Fibroblast of lung (primary cell): Measurements from ENCODE around the gene CRACR2B.

Source experiments
- EZH2 ChIP-seq: IDR thresholded peaks from 2 replicates; pipeline ENCODE4 v1.5.1; 2012; ENCODE audit warnings: low read length, control low read depth, mild to moderate bottlenecking; ENCODE audit errors: missing control alignments
- TF ChIP-seq, protein P1 (sequence below), 2 donors: IDR thresholded peaks in 1 of 2; conservative IDR thresholded peaks in 1 of 2; 1 replicate in 1 of 2; 2 replicates in 1 of 2; pipeline ENCODE4 v1.5.1; 2011 to 2012; ENCODE audit warnings: low read length in 2 of 2, control low read depth in 1 of 2, inconsistent platforms in 1 of 2, low read depth in 1 of 2, mild to moderate bottlenecking in 1 of 2

DNA sequence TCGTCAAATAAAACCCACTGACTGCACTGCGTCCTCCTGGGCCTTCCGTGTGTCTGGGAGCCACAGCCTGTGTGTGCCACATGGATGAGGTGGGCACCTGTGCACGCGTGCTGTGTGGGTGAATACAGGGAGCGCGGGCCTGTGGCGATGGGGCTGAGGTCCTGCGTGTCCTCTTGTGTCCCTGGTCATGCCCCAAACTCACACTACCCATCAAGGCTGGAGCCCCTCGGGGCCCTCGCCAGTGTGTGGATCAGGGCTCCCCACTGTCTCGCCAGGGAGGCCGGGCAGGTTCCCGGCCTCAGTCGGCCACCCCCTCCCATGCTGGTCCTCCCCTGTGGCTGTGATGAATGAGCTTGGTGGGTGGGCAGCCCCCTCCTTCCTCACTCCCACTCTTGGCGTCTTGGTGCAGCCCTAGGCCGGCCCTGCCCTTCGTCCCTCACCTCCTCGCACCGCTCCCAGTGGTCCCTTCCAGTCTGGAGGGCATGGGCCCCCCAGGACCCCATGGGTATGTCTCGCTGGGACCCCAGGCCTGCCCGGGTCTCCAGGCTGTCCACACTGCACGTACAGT lies 4.3 kb downstream of the CRACR2B start:
- TF ChIP-seq, protein P1, sequence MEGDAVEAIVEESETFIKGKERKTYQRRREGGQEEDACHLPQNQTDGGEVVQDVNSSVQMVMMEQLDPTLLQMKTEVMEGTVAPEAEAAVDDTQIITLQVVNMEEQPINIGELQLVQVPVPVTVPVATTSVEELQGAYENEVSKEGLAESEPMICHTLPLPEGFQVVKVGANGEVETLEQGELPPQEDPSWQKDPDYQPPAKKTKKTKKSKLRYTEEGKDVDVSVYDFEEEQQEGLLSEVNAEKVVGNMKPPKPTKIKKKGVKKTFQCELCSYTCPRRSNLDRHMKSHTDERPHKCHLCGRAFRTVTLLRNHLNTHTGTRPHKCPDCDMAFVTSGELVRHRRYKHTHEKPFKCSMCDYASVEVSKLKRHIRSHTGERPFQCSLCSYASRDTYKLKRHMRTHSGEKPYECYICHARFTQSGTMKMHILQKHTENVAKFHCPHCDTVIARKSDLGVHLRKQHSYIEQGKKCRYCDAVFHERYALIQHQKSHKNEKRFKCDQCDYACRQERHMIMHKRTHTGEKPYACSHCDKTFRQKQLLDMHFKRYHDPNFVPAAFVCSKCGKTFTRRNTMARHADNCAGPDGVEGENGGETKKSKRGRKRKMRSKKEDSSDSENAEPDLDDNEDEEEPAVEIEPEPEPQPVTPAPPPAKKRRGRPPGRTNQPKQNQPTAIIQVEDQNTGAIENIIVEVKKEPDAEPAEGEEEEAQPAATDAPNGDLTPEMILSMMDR (conservative IDR thresholded peaks at IDR 0.05 in 1 of 2, IDR thresholded peaks at IDR 0.05 in 1 of 2; ENCODE audit: low read depth in 1 of 2, low read length in 2 of 2), result no peak
- TF ChIP-seq EZH2, result no peak
